ENCODE measurements around the gene ZCCHC10. TPM values are rescaled to one million over a fixed set of nuclear protein-coding genes. Genes with fewer than 3 reads are reported as not detected.

Gene ZCCHC10
- polyA plus RNA-seq (2013, experiment 1 of 2; ENCODE audit: insufficient read length), result 18.3 TPM
- polyA plus RNA-seq (2013, experiment 2 of 2; ENCODE audit: insufficient read length), result 19.9 TPM

DNA sequence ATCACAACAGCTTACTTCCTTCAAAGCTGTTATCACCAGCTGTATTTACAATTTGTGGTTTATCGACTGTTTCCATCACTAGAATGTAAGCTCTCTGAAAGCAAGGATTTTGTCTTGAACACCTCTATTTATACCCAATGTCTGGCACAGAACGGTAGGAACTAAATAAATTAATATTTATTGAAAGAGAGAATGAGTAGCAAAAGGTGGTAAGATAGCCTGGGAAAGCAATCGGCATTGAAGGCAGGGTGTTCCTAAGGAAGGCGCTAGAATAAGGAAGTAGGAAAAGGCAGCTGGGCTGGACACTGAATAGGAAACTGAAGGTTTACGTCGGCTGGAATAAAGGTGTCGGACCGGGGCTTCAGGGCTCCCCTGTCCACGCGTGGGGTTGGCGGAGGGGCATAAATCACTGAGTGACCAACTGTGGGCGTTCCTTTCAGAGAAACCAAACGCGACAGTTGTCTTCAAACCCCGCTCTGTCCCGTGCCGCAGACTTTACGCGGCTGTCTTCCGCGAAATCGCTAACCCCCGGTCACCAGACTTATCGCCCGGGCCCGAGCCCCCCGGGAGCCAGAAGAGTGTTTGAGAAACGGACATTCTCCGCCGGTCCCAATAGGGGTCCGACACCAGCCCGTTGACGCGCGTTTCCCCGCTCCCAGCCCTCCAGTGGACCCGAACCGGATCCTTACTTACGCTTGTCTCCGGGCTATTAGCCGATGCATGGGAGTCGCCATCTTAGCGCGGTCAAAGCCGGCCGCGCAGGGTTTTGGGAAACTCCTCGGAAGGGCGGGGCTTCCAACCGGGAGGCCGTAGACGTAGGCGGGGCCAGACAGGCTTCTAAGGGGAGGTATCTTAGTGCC lies at the start of gene ZCCHC10:
ZCCHC10 (minus strand) TSS at position 746 of the 860 bp plus-strand sequence; CDS start at position 734, 12 bp downstream.
- peak; percentile 93 for DNase-seq

DNA sequence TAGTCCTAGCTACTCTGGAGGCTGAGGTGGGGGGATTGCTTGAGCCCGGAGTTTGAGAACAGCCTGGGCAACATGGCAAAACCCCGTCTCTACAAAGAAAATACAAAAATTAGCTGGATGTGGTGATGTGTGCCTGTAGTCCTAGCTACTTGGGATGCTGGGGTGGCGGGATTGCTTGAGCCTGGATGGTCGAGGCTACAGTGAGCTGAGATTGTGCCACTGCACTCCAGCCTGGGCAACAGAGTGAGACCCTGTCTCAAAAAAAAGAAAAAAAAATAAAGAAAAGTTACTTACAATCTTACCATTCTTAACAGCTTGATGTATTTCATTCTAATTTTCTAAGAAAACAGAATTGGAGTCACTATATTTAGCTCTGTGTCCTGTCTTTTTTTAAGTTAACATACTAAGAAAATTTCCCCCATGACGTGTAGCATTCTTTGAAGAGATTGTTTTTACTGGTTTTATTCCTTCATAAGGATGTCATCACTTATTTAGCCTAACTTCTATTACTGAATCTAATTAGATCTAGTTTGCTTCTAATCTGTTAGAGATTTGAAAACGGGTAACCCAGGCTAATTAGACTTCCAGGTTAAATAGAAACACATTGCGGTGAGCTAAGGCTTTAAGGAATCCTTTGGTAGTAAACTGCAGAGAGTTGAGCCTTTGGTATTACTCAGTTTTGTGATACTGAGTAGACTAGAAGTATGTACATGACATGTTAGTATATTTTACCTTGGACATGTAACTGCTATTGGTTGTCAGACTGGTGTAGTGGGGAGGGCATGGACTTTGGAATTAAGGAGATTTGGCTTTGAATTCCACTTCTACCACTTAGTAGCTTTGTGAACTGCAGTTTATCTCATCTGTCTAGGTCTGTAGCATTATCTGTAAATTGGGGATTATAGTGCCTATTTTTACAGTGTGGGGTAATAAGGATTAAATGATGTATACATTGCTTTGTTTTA lies 49.5 kb upstream of the ZCCHC10 start:
- DNase-seq, result peak; percentile 40

- DNase-seq, result no peak
Measured at GRCh38 chr5:133072021-133072420, 45.7 kb upstream of the ZCCHC10 start.

DNA sequence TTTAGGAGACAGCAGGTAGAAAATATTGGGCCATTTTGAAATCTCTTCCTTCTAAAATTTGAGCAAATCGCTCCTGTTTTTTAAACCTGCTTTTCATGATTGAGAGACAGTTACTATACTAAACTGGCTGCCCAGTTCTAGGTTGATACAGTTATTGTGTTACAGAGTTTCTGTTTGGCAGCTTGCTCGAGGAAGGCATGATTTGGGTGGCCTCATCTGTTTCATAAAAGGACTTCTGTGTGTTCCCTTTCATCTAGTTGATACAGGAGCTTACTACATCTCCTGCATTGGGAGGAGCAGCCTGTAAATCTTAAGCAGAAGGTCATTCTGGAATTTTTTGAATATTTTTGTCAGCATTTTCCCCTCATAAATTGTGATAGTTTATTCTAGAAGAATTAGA lies 39.7 kb upstream of the ZCCHC10 start:
- DNase-seq, result no peak

GRCh38 chr5:133065471-133065870 lies 39.1 kb upstream of the ZCCHC10 start:
- DNase-seq, result no peak

GRCh38 chr5:133063965-133064364 lies 37.6 kb upstream of the ZCCHC10 start:
- DNase-seq, result no peak

DNA sequence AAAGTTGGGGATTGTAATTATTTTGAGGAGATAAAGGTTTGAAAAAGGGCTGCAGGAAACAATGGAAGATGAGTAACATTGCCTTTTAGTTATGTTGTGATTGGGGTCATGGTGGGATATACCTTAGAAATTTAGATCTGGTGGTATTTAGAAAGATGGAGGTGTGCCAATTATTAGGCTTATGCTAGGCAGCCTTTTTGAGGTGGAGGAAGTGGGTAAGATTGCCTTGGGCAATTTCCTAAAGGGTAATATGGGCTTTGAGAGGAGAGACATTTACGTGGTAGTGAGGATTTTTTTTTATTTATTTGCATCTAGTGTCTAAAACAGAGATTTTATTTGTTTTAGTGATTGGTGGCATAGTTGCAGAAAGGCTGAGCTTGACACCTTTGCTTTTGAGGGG lies 35.9 kb upstream of the ZCCHC10 start:
- no peak for DNase-seq

- no peak for DNase-seq
Measured at GRCh38 chr5:133059621-133060020, 33.3 kb upstream of the ZCCHC10 start.

DNA sequence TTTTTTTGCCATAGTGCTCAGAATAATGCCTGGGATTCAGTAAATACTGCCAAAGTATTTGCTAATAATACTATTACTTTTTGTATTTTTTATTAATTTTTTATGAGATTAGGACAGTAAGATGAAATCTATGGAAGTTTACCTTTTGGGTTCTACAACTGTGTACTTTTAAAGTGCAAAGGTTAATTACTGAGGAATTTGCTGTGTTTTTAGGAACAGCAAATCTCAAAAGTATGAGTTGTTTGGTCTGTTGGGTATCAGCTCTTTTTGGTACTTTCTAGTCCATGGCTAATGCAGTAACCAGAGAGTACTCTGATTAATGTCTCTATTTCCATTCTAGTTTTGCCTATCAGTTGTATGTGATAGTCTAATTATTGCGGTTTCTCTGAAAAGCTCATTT lies 30.5 kb upstream of the ZCCHC10 start:
- no peak for DNase-seq

- no peak for DNase-seq
Measured at GRCh38 chr5:133054697-133055471, 28.5 kb upstream of the ZCCHC10 start.

DNA sequence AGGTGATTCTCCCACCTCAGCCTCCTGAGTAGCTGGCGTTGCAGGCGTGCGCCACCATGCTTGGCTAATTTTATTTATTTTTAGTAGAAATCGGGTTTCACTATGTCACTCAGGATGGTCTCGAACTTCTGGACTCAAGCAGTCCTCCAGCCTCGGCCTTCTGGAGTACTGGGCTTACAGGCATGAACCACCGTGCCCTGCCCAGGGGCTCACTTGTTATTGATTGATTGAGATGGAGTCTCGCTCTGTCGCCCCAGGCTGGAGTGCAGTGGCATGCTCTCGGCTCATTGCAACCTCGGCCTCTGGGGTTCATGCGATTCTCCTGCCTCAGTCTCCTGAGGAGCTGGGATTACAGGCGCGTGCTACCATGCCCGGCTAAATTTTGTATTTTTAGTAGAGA lies 27.1 kb upstream of the ZCCHC10 start:
- no peak for DNase-seq

DNA sequence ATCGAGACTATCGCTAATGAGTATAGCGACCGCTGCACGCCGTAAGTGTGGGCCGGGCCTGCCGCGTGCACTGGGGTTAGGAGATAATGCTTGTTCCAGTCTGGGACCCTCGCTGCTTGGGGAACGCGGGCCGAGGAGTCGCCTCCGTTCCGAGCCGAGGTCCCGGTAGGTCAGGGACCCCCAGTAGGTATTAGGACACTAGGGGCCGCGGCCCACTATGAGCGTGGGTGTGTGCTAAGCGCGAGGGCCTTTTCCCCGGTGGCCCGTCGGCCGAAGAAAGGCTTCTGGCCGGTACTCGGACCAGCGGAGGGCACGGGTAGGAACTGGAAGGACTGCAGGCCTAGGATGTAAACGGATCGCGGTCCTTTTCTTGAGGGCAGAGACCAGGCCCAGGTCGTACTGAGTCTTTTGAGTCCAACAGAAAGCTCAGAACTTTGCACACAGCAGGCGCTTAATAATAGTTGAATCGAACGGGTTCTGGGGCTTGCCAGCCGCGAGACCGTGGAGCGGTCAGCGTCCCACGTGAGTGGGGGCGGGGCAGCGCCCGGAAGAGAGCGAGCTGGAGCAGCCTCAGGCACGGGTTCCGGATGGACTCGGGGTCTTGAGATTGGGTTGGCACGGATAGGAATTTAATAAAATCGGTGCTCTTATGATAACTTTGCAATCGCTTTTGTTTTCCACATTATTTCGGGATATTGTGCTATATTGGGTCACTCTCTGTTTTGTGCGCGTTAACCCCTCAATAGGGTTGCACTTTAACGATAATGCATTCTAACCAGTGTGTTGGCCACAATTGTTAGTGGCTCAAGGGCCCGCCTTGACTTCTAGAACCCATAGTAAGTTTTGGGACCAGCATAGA lies 26.2 kb upstream of the ZCCHC10 start:
- DNase-seq, result peak; percentile 41

DNA sequence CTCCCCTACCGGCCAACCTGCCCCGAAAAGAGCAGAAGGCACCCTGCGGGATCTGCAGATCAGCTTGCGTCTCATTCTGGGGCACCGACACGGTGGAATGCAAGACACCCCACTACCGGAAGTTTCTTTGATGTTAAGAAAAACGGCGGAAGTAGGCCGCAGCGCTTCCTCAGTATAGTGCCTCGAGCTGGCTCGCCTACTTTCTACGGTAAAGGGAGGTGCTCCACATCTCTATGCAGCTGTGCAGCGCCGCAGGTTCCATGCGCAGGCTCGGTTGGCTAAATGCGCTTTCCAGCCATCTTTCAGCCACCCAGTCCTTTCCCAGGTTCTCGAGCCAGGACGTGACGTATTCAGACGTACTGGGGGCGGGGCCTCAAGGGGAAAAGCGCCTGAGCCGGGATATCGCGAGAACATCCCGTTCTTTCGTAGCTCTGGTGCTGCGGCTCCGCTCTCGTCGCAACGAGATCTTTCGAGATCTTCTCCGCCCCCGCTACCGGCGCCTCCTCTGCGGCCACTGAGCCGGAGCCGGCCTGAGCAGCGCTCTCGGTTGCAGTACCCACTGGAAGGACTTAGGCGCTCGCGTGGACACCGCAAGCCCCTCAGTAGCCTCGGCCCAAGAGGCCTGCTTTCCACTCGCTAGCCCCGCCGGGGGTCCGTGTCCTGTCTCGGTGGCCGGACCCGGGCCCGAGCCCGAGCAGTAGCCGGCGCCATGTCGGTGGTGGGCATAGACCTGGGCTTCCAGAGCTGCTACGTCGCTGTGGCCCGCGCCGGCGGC lies 25.4 kb upstream of the ZCCHC10 start, which contains the start of gene HSPA4:
HSPA4 (plus strand) TSS at position 472 of the 775 bp plus-strand sequence; CDS start at position 710, 238 bp downstream.
- DNase-seq, result peak; percentile 99

- no peak for DNase-seq
Measured at GRCh38 chr5:133051061-133051541, 24.8 kb upstream of the ZCCHC10 start.

GRCh38 chr5:133050521-133050920 lies 24.2 kb upstream of the ZCCHC10 start:
- DNase-seq, result no peak

DNA sequence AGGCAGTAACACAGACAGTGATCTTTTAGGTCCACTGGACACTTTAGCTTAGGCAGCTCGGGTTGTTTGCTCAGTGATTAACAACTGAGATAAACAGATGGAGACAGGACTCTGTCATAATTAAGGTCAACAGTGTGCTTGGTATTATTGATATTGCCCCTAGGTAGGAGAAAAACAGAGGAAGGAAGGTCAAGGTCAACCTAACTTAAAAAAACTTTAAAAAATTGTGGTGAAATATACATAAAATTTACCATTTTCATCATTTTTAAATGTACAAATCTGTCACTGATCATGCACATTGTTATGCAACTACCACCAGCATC lies 23.3 kb upstream of the ZCCHC10 start:
- DNase-seq, result no peak

DNA sequence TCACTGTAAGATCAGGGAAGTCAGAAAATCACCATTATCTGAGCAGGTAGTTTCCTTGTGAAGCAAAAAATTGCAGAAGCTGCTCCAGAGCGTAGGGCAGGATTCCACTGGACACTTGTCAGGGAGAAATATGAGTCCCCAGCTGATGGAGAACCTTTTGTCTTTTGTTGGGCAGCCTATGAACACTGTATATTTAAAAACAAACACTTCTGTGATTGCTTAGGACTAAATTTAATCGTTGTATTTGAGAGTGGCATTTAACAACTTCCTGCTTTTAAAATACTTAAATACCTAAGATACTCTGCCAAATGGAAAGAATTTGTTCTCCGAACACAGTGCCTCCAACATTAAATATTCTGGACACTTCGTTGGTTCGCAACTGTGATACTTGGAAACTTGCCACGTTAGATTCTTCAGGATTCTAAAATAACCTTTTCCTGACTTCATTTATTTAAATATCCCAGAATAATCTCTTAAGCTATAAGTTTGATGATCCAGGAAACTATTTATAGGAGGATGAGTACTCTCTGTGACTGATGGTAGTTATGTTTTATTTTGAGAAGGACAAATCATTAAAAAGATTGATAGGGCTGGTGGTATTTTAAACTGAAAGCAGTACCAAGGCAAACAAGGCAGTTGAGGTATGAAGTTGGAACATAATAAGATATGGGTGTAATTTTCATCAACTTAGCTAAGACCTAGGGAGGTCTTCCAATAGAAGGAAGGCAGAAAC lies 22.8 kb upstream of the ZCCHC10 start:
- DNase-seq, result no peak

DNA sequence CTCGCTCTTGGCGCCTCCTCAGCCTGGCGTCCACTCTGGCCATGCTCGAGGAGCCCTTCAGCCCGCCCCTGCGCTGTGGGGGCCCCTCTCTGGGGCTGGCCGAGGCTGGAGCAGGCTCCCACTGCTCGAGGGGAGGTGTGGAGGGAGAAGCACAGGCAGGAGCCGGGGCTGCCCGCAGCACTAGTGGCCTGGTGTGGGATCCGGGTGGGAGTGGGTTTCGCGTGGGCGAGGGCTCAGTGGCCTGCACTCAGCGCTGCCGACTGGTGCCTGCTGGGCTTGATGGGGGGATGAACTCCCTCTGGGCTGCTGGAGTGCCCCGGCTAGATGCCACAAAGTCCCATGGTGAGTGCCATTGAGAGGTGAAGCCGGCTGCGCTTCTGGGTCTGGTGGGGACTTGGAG lies 21.1 kb upstream of the ZCCHC10 start:
- no peak for DNase-seq

GRCh38 chr5:133046560-133046959 lies 20.2 kb upstream of the ZCCHC10 start:
- peak; percentile 17 for DNase-seq

GRCh38 chr5:133041910-133042309 lies 15.6 kb upstream of the ZCCHC10 start:
- DNase-seq, result peak; percentile 27
